K562 (cell line): Measurements from ENCODE around the gene TSPAN15. TPM values are rescaled to one million over a fixed set of nuclear protein-coding genes. Genes with fewer than 3 reads are reported as not detected.

ENCODE experiments used
- ATAC-seq: fragments of 200-7000 bp; cut with Tn5 transposase; 3 replicates; pipeline ENCODE4 v1.9.1; 2020; ENCODE audit warnings: moderate library complexity
- BruUV-seq: library from RNA; stranded (reverse); fragments of 400-500 nt; replicated peaks from 2 replicates; lab custom pipeline; 2021; lab: Mats Ljungman, UMichigan
- CTCF ChIA-PET: fragments of 300-600 bp; formaldehyde crosslinking; extraction: SDS; loops from one replicate; lab custom pipeline; 2021; ENCODE audit warnings: low intra/inter-chr PET ratio; lab: Yijun Ruan, JAX
- POLR2A ChIA-PET: fragments of 300-600, 350-650 bp; sonication (Branson Sonifier 250); formaldehyde crosslinking; extraction: SDS; loops from one replicate; lab custom pipeline; 2021; ENCODE audit warnings: antibody characterized with exemption, inconsistent platforms; lab: Yijun Ruan, JAX
- DNase-seq, 4 experiments: peaks; one replicate each; pipeline versions ENCODE4 v3.0.0 to v3.0.0-alpha.2; 2011 to 2018; ENCODE audit warnings: low spot score in 3 of 4, mixed read lengths in 3 of 4; ENCODE audit errors: extremely low read depth in 1 of 4
- FAIRE-seq: peaks from 2 replicates; lab custom pipeline; 2011; peaks lifted over from hg19 to GRCh38; lab: Jason Lieb, UNC
- H2AFZ ChIP-seq: 2 replicates; pipeline ENCODE4 v1.6.0; 2011; ENCODE audit warnings: low read depth, low read length, control low read depth, inconsistent platforms
- H3K27ac ChIP-seq: fragments of 200-600 bp; 3 replicates; pipeline ENCODE4 v1.8.0; 2011; ENCODE audit warnings: low read depth, mild to moderate bottlenecking, control low read depth, inconsistent platforms, low read length, moderate library complexity, mixed read lengths; ENCODE audit errors: extremely low read depth
- H3K27me3 ChIP-seq, 2 experiments: fragments of 300-600 bp in 1 of 2; 2 replicates in 1 of 2; 3 replicates in 1 of 2; pipeline versions ENCODE4 v1.6.0 to v1.8.0; 2011; ENCODE audit warnings: inconsistent platforms in 2 of 2, low read length in 2 of 2, mild to moderate bottlenecking in 1 of 2, mixed read lengths in 1 of 2, moderate library complexity in 1 of 2; ENCODE audit not compliant: control insufficient read depth in 2 of 2, insufficient read depth in 2 of 2
- H3K36me3 ChIP-seq: fragments of 300-600 bp; 3 replicates; pipeline ENCODE4 v1.8.0; 2011; ENCODE audit warnings: mild to moderate bottlenecking, low read length, inconsistent platforms; ENCODE audit not compliant: control insufficient read depth, insufficient read depth
- H3K4me1 ChIP-seq, 2 experiments: fragments of 200-600 bp in 1 of 2; replicated peaks in 1 of 2; 2 replicates in 1 of 2; 3 replicates in 1 of 2; pipeline versions ENCODE4 v1.5.1 to v1.8.0; 2011; ENCODE audit warnings: inconsistent platforms in 2 of 2, low read length in 2 of 2, mild to moderate bottlenecking in 1 of 2, mixed read lengths in 1 of 2, moderate library complexity in 1 of 2; ENCODE audit not compliant: control insufficient read depth in 2 of 2, insufficient read depth in 2 of 2
- H3K4me2 ChIP-seq: 2 replicates; pipeline ENCODE4 v1.6.1; 2011; ENCODE audit warnings: low read length, control low read depth, inconsistent platforms, mixed read lengths; ENCODE audit not compliant: insufficient read depth
- H3K4me3 ChIP-seq: fragments of 200-600 bp; sonication (generic), shearing (Covaris generic); 2 replicates; pipeline ENCODE4 v1.5.1; 2016; ENCODE audit warnings: control low read depth, inconsistent platforms
- H3K79me2 ChIP-seq: fragments of 200-600 bp; 3 replicates; pipeline ENCODE4 v1.8.0; 2011; ENCODE audit warnings: low read length, inconsistent platforms; ENCODE audit not compliant: control insufficient read depth, insufficient read depth
- H3K9ac ChIP-seq, 2 experiments: 2 replicates each; pipeline versions ENCODE4 v1.6.0 to v1.6.1; 2011; ENCODE audit warnings: low read depth in 2 of 2, low read length in 2 of 2, control low read depth in 1 of 2, inconsistent platforms in 1 of 2, mild to moderate bottlenecking in 1 of 2, mixed read lengths in 1 of 2; ENCODE audit not compliant: insufficient read depth in 1 of 2
- H3K9me1 ChIP-seq: one replicate; pipeline ENCODE4 v1.6.0; 2011; ENCODE audit warnings: inconsistent platforms, mild to moderate bottlenecking, low read length, moderate library complexity; ENCODE audit not compliant: control insufficient read depth, insufficient read depth
- H3K9me3 ChIP-seq: replicated peaks from 2 replicates; pipeline ENCODE4 v1.5.1; 2011; ENCODE audit warnings: low read depth, low read length, inconsistent platforms; ENCODE audit not compliant: control insufficient read depth, insufficient read depth
- H4K20me1 ChIP-seq: replicated peaks from 2 replicates; pipeline ENCODE4 v1.6.1; 2011; ENCODE audit warnings: low read length, inconsistent platforms, mixed read lengths; ENCODE audit not compliant: control insufficient read depth, insufficient read depth
- ARHGAP35 ChIP-seq: fragments of 450-650 bp; IDR thresholded peaks from 2 replicates; pipeline ENCODE4 v1.6.1; 2018; ENCODE audit not compliant: partially characterized antibody
- CBX2 ChIP-seq: fragments of 200-600 bp; sonication (generic); IDR thresholded peaks from one replicate; pipeline ENCODE4 v1.6.1; 2012; ENCODE audit warnings: mild to moderate bottlenecking, low read length, inconsistent platforms; ENCODE audit not compliant: insufficient read depth, poor library complexity, severe bottlenecking
- ELF2 ChIP-seq: fragments of 250-450 bp; sonication (Bioruptor Pico); IDR thresholded peaks from 2 replicates; pipeline ENCODE4 v1.5.0; 2021; ENCODE audit warnings: mild to moderate bottlenecking
- NRF1 ChIP-seq, 2 experiments: fragments of 450-650 bp; IDR thresholded peaks in 1 of 2; conservative IDR thresholded peaks in 1 of 2; 2 replicates each; pipeline ENCODE4 v1.6.1; 2014; ENCODE audit warnings: mild to moderate bottlenecking in 2 of 2
- PPARD ChIP-seq: fragments of 250-450 bp; sonication (Bioruptor Pico); IDR thresholded peaks from 2 replicates; pipeline ENCODE4 v1.8.0; 2022; ENCODE audit warnings: inconsistent platforms, mild to moderate bottlenecking, moderate library complexity
- SIN3B ChIP-seq: fragments of 450-650 bp; IDR thresholded peaks from 2 replicates; pipeline ENCODE4 v1.6.1; 2017; ENCODE audit warnings: low read depth, mild to moderate bottlenecking, moderate library complexity
- SMC3 ChIP-seq: conservative IDR thresholded peaks from 2 replicates; pipeline ENCODE4 v1.6.1; 2011; ENCODE audit warnings: low read depth, low read length, improper control_type of control experiment; ENCODE audit not compliant: insufficient read depth
- ZC3H4 ChIP-seq: sonication (generic); formaldehyde crosslinking; IDR thresholded peaks from 2 replicates; pipeline ENCODE4 v1.9.0; 2021; ENCODE audit warnings: missing genetic modification reagents, borderline replicate concordance
- ZNF274 ChIP-seq: IDR thresholded peaks from 2 replicates; pipeline ENCODE4 v1.6.1; 2011; ENCODE audit warnings: low read depth, mild to moderate bottlenecking, low read length, moderate library complexity, borderline replicate concordance
- WGBS: fragments of 100-300 bp; shearing (Covaris generic); methylation state at CpG from one replicate; pipeline ENCODE4 v1.1.6; 2016; ENCODE audit warnings: low coverage, mixed read lengths; ENCODE audit not compliant: insufficient coverage; ENCODE audit errors: missing lambda C conversion rate; 5-methylcytosine and 5-hydroxymethylcytosine counted together
- in situ Hi-C: fragments of 300-500 bp; cut with MboI; formaldehyde crosslinking; loops from 4 replicates; pipeline ENCODE4 v1.15.0; 2018; ENCODE audit warnings: inconsistent platforms, mixed read lengths
- intact Hi-C: fragments of 100-400 bp; cut with micrococcal nuclease; formaldehyde crosslinking; loops from 2 replicates; pipeline ENCODE4 v1.14.2; 2022
- polyA plus RNA-seq, 8 experiments: library from polyadenylated mRNA; depleted of rRNA in 4 of 8; stranded (reverse) in 5 of 8; unstranded in 3 of 8; fragments of >200 nt; fragmentation: Nextera tagmentation in 2 of 8; fragmentation: Illumina TruSeq in 1 of 8; extraction: Ambion mirVana in 2 of 8; extraction: Trizol in 1 of 8; gene quantifications; 2 replicates each; pipeline versions ENCODE4 v1.2.1 to v1.2.3, GENCODE V29; 2011 to 2014; ENCODE audit warnings: inconsistent platforms in 1 of 8, missing spikeins in 1 of 8
- total RNA-seq, 7 experiments: library from RNA; depleted of rRNA in 6 of 7; stranded (reverse); fragments of >200 nt in 6 of 7; fragmentation: Illumina TruSeq in 2 of 7; extraction: Trizol in 2 of 7; gene quantifications; 2 replicates each; pipeline versions ENCODE4 v1.2.1 to v1.2.3, GENCODE V29; 2011 to 2021; ENCODE audit warnings: low replicate concordance in 1 of 7
- TF ChIP-seq, protein P1 (sequence below): IDR thresholded peaks from 3 replicates; pipeline ENCODE4 v1.6.1; 2011; ENCODE audit warnings: borderline replicate concordance, mild to moderate bottlenecking, moderate library complexity; ENCODE audit not compliant: insufficient read length; ENCODE audit errors: extremely low read depth
- TF ChIP-seq, protein P2 (sequence below): fragments of 450-650 bp; formaldehyde crosslinking; IDR thresholded peaks from 2 replicates; pipeline ENCODE4 v1.4.0; 2022; ENCODE audit warnings: mild to moderate bottlenecking, moderate library complexity

The TSPAN15 gene
- total and polyA plus RNA-seq, 9 of the 15 experiments (the other 6 are each of a cell fraction or from before 2014, with no cell fraction given): 0.33 to 1.0 (median 0.45) TPM; not detected in 2

DNA sequence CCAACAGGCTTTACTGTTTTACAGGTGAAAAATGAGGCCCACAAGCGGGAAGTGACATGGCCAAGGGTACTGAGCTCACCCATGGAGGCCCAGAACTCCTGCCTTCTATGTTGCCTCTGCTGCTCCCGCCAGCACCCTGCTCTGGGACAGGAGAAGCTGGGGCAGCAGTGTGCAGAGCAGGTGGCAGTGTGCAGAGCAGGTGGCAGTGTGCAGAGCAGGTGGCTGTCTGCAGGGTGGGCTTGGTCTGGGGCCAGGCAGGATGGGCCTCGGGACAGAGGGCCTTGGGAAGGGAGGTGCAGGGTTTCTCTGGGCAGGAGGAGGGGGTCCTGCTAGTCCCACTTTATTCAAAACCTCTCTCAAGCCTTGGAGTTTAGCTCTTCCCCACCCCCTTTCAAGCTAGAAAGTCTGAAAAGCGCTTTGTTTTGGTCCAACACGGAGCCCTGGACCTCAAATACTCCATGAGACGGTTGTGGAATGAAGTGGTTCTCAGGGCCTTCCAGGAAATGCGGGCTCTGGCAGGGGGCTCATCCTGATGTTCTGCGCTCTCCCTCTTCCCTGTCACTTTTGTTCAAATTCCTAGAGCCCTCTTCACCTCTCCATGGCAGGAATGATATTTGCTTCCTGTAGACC, 26.8 kb downstream of the TSPAN15 start:
- no peak overlapping the region for H3K4me2 ChIP-seq
- H3K4me1 ChIP-seq: no peaks in the 10 kb centered on the region; a peak in 1 of 5 replicates
- under 1% methylated on average over 8 of the region's 8 CpGs for WGBS
- H3K27ac ChIP-seq: no peak overlapping the region
- TF ChIP-seq ZNF274 (no peak), ELF2 (CRISPR knock-in tag) (no peak), SMC3 (no peak), NRF1 (conservative IDR thresholded peaks at IDR 0.05 in 1 of 2, IDR thresholded peaks at IDR 0.05 in 1 of 2) (no peak), CBX2 (no peak), SIN3B (no peak), PPARD (CRISPR knock-in tag) (no peak), ARHGAP35 (no peak), ZC3H4 (CRISPR knock-in tag) (no peak)
- TF ChIP-seq, protein P1, sequence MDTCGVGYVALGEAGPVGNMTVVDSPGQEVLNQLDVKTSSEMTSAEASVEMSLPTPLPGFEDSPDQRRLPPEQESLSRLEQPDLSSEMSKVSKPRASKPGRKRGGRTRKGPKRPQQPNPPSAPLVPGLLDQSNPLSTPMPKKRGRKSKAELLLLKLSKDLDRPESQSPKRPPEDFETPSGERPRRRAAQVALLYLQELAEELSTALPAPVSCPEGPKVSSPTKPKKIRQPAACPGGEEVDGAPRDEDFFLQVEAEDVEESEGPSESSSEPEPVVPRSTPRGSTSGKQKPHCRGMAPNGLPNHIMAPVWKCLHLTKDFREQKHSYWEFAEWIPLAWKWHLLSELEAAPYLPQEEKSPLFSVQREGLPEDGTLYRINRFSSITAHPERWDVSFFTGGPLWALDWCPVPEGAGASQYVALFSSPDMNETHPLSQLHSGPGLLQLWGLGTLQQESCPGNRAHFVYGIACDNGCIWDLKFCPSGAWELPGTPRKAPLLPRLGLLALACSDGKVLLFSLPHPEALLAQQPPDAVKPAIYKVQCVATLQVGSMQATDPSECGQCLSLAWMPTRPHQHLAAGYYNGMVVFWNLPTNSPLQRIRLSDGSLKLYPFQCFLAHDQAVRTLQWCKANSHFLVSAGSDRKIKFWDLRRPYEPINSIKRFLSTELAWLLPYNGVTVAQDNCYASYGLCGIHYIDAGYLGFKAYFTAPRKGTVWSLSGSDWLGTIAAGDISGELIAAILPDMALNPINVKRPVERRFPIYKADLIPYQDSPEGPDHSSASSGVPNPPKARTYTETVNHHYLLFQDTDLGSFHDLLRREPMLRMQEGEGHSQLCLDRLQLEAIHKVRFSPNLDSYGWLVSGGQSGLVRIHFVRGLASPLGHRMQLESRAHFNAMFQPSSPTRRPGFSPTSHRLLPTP: no peak
- TF ChIP-seq, protein P2, sequence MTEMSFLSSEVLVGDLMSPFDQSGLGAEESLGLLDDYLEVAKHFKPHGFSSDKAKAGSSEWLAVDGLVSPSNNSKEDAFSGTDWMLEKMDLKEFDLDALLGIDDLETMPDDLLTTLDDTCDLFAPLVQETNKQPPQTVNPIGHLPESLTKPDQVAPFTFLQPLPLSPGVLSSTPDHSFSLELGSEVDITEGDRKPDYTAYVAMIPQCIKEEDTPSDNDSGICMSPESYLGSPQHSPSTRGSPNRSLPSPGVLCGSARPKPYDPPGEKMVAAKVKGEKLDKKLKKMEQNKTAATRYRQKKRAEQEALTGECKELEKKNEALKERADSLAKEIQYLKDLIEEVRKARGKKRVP (CRISPR knock-in tag): no peak
- no peak overlapping the region for H2AFZ ChIP-seq
- no peaks in the 10 kb centered on the region for H3K9me3 ChIP-seq
- DNase-seq (no peak), ATAC-seq (no peak), FAIRE-seq (no peak)
- H3K9me1 ChIP-seq: no peaks in the 10 kb centered on the region
- ChIA-PET POLR2A (interaction anchor here (0.7 to 0.9 kb wide), 2 partner anchors 14 to 29 kb away, joined by 3 read pairs; no protein-coding TSS in a partner anchor), CTCF (no interaction called here)
- H3K9ac ChIP-seq: no peak overlapping the region
- in situ Hi-C loops (no loop called here), intact Hi-C loops (no loop called here)
- no TSS peak for BruUV-seq
- H3K36me3 ChIP-seq: no peaks in the 10 kb centered on the region
- peaks cover 3% of the 10 kb centered on the region; the same call in 1 of the 2 replicates for H4K20me1 ChIP-seq
- no peak overlapping the region for H3K4me3 ChIP-seq
- H3K79me2 ChIP-seq: no peaks in the 10 kb centered on the region
- peaks cover 67 to 82% of the 10 kb centered on the region in 2 experiments for H3K27me3 ChIP-seq
